Neural crest cell (in vitro differentiated cells): ENCODE results near the gene C4BPB. TPM values are rescaled to one million over a fixed set of nuclear protein-coding genes. Genes with fewer than 3 reads are reported as not detected.

Source experiments
- DNase-seq: peaks from one replicate; pipeline ENCODE4 v3.0.0; 2021; ENCODE audit warnings: low read depth, mixed read lengths, low spot score
- H3K27ac Mint-ChIP-seq: one replicate; pipeline ENCODE4 v1.8.0; 2021; ENCODE audit warnings: mild to moderate bottlenecking, mixed read lengths; ENCODE audit not compliant: unreplicated experiment
- H3K27me3 Mint-ChIP-seq: 2 replicates; pipeline ENCODE4 v1.8.0; 2021; ENCODE audit warnings: low read depth, mild to moderate bottlenecking, mixed read lengths
- H3K36me3 Mint-ChIP-seq: 2 replicates; pipeline ENCODE4 v1.8.0; 2021; ENCODE audit warnings: low read depth, mild to moderate bottlenecking, mixed read lengths
- H3K4me1 Mint-ChIP-seq: 2 replicates; pipeline ENCODE4 v1.8.0; 2021; ENCODE audit warnings: mixed read lengths
- H3K4me3 Mint-ChIP-seq: one replicate; pipeline ENCODE4 v1.8.0; 2021; ENCODE audit warnings: mild to moderate bottlenecking, mixed read lengths
- H3K9me3 Mint-ChIP-seq: 2 replicates; pipeline ENCODE4 v1.8.0; 2021; ENCODE audit warnings: mixed read lengths
- CTCF ChIP-seq: fragments of 200-600 bp; sonication (generic); conservative IDR thresholded peaks from 2 replicates; pipeline ENCODE4 v1.5.0; 2021; ENCODE audit warnings: antibody characterized with exemption, mild to moderate bottlenecking
- total RNA-seq: library from RNA; stranded (reverse); gene quantifications from 2 replicates; pipeline ENCODE4 v1.2.1, GENCODE V29; 2021

C4BPB gene
- total RNA-seq, 1 donor from 2014 or later: not detected

- H3K27ac Mint-ChIP-seq: no peak overlapping the region
- H3K36me3 Mint-ChIP-seq: no peaks in the 10 kb centered on the region
- no peak overlapping the region for H3K4me3 Mint-ChIP-seq
- TF ChIP-seq CTCF: no peak
- peaks cover 5% of the 10 kb centered on the region for H3K4me1 Mint-ChIP-seq
- no peak for DNase-seq
- H3K27me3 Mint-ChIP-seq: peaks cover 16% of the 10 kb centered on the region
- no peaks in the 10 kb centered on the region for H3K9me3 Mint-ChIP-seq
Measured at GRCh38 chr1:207085887-207086286, 2.8 kb upstream of the C4BPB start.

- Mint-ChIP-seq H3K4me3 (no peak overlapping the region), H3K27ac (no peak overlapping the region), H3K36me3 (no peaks in the 10 kb centered on the region), H3K27me3 (peaks cover 12% of the 10 kb centered on the region), H3K9me3 (no peaks in the 10 kb centered on the region), H3K4me1 (peaks cover 5% of the 10 kb centered on the region)
- no peak for TF ChIP-seq CTCF
- no peak for DNase-seq
Measured at GRCh38 chr1:207088161-207088560, 499 bp upstream of the C4BPB start.

GRCh38 chr1:207089627-207090355 is 1.1 kb downstream of the C4BPB start:
- TF ChIP-seq CTCF: no peak
- Mint-ChIP-seq H3K27ac (no peak overlapping the region), H3K9me3 (no peaks in the 10 kb centered on the region), H3K4me1 (peaks cover under 1% of the 10 kb centered on the region), H3K27me3 (peaks cover 6% of the 10 kb centered on the region), H3K4me3 (no peak overlapping the region), H3K36me3 (no peaks in the 10 kb centered on the region)
- no peak for DNase-seq

- no peaks in the 10 kb centered on the region for H3K4me1 Mint-ChIP-seq
- H3K9me3 Mint-ChIP-seq: no peaks in the 10 kb centered on the region
- peaks cover 11% of the 10 kb centered on the region for H3K27me3 Mint-ChIP-seq
- H3K36me3 Mint-ChIP-seq: no peaks in the 10 kb centered on the region
- no peak overlapping the region for H3K27ac Mint-ChIP-seq
- TF ChIP-seq CTCF: no peak
- H3K4me3 Mint-ChIP-seq: no peak overlapping the region
- DNase-seq: no peak
Measured at GRCh38 chr1:207091200-207091908, 2.7 kb downstream of the C4BPB start.

GRCh38 chr1:207093944-207094343 is 5.3 kb downstream of the C4BPB start:
- no peak overlapping the region for H3K4me3 Mint-ChIP-seq

More at GRCh38 chr1:207093944-207094343, 5.3 kb downstream of the C4BPB start:
- Mint-ChIP-seq H3K27me3 (peaks cover 13% of the 10 kb centered on the region), H3K4me1 (no peaks in the 10 kb centered on the region), H3K36me3 (no peaks in the 10 kb centered on the region), H3K9me3 (peaks cover 5% of the 10 kb centered on the region), H3K27ac (no peak overlapping the region)
- no peak for DNase-seq
- TF ChIP-seq CTCF: no peak
